NCI-H2227 (cell line): ENCODE data around the gene INPP4A.

Source experiments
- DNase-seq: peaks from one replicate; lab custom pipeline; 2025; ENCODE audit not compliant: unreplicated experiment; lab: John Stamatoyannopoulos, UW

Gene INPP4A

GRCh38 chr2:98558852-98559530 is 114.3 kb downstream of the INPP4A start:
- DNase-seq, result no peak

DNA sequence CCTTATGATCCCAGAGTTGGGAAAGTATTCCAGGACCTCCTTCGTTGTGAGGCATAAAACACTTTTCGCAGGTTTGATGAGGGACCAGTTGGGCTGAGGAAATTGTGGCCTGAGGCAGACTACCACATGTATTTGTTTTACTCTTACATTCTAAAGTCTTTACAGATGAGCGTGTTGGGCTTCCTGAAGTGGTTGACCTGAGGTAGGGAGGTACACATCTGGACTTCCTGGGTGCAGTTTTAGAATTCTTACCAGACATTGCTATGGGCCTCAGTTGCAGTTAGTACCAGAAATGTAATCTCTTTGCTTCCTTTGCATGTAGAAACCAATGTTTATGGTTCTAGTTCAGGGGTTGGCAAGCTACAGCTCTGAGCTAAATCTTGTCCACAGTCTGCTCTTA is 114.9 kb downstream of the INPP4A start:
- no peak for DNase-seq

- no peak for DNase-seq
Measured at GRCh38 chr2:98560256-98560771, 115.7 kb downstream of the INPP4A start.

GRCh38 chr2:98561018-98561417 is 116.4 kb downstream of the INPP4A start:
- no peak for DNase-seq

GRCh38 chr2:98561902-98562695 is 117.4 kb downstream of the INPP4A start:
- DNase-seq, result no peak

DNA sequence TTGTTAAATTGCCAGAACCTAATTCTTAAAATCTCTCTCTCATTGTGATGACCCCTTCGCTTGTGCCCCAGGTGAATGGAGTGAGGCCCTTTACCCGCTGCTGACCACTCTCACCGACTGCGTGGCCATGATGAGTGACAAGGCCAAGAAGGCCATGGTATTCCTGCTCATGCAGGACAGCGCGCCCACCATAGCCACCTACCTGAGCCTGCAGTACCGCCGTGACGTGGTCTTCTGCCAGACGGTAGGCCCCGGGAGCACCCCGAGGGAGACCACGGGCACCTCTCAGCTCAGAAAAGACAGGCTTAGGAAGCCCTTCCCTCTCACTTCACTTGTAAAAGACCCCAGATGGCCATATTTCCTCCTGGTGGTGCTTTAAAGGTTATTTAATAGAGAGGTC is 118.7 kb downstream of the INPP4A start:
- no peak for DNase-seq

DNA sequence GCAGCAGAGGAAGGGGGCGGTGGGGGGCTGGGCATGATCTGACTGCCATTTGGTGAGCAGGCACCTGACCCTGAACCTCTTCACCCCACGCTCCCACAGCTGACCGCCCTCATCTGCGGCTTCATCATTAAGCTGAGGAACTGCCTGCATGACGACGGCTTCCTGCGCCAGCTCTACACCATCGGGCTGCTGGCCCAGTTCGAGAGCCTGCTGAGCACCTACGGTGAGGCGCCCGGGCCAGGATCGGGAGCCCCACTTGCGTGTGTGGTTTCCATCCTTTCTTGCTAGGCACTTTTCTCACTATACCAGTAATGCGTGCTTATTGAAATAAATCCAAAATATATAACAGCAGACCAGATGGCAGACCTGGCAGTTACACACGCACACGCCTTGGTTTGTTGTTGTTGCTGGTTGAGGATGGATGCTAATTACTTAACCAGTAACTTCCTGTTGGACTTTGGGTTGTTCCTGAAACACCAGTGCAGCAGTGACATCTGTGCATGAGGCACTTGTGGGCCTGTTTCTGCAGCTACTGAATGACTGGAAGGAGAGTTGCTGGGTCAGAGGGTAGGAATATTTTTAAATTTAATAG is 120.0 kb downstream of the INPP4A start:
- DNase-seq, result no peak

- DNase-seq, result no peak
Measured at GRCh38 chr2:98565286-98565860, 120.7 kb downstream of the INPP4A start.

- no peak for DNase-seq
Measured at GRCh38 chr2:98565941-98566340, 121.3 kb downstream of the INPP4A start.

DNA sequence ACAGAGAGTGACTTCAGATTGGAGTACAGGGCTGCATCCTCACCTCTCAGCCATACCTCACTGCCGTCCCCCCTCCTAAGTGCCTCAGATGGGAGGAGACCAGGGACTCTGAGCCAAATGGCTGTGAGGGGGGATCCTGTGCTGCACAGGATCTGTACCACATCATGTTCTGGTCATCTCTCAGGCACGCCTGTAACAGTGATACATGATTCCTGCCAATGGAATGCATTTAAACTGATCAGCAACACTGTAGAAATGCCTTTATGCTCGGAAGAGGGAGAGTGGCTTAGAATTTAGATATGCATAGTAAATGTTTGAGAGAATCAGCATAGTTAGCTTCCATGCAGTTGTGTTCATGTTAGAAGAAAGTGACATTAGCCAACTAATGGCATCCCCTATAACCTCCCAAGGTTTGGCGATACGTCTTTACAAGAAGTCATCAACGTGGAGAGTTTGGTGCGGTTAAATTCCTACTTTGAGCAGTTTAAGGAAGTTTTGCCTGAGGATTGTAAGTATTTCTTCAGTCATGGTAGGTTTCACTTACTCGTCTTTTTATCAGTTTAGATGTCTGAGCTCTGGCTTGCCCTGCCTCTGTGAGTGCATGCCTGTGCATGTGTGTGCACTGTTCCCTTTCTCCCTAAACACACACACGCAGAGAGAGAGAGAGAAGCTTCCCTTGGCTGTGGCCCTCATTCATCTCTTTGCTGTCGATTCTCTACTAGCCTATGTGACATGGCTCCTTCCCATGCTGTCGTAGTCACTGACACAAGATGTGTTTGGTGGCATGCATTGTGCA is 123.7 kb downstream of the INPP4A start:
- no peak for DNase-seq

- peak; percentile 40 for DNase-seq
Measured at GRCh38 chr2:98569197-98569793, 124.6 kb downstream of the INPP4A start.

GRCh38 chr2:98569915-98570314 is 125.3 kb downstream of the INPP4A start:
- DNase-seq, result no peak

- no peak for DNase-seq
Measured at GRCh38 chr2:98570356-98570755, 125.7 kb downstream of the INPP4A start.

DNA sequence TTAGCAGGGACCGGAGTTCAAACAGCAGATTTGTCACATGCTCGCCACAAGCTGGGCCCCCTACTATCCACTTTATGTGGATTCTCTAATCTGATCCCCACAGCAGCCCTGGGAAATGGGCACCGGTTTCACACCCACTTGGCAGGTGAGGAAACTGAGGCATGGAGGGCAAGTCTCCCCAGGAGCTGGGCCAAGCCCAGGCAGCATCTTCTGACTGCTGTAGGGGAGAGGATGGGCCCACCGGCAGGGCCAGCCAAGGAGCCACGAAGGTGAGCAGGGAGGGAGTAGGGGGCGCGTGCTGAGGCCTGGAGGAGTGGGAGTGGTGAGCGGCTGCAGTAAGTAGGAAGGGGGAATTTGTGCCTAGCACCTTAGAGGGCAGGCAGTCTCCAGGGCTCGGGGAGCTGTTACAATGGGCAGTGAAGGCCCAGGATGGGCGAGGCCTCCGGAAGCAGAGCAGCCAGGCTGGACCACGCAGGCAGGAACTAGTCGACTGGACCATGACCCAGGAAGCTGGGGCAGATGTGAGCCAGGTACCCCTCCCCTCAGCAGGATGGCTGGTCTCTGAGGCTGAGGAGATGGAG is 126.6 kb downstream of the INPP4A start:
- no peak for DNase-seq

- no peak for DNase-seq
Measured at GRCh38 chr2:98571796-98572195, 127.1 kb downstream of the INPP4A start.

DNA sequence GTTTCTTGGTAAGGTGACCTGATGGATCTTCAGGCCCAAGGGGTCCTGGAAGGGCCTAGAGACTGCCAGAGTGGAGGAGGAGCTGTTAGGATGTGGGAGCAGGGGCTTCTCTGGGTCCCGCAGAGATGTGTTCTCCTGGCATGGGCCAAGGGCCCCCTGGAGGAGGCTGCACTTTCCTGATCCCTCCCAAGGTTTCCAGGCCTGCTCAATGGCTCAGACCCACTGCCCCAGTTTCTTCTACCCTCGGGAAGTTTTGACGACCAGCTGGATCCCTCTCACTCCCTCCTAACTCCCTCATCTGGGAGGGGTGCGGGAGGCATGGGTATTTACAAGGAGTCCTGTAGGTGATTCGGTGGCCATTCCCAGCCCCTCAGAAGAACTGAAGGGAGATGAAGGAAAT is 127.6 kb downstream of the INPP4A start:
- no peak for DNase-seq

- no peak for DNase-seq
Measured at GRCh38 chr2:98572676-98573075, 128.0 kb downstream of the INPP4A start.

DNA sequence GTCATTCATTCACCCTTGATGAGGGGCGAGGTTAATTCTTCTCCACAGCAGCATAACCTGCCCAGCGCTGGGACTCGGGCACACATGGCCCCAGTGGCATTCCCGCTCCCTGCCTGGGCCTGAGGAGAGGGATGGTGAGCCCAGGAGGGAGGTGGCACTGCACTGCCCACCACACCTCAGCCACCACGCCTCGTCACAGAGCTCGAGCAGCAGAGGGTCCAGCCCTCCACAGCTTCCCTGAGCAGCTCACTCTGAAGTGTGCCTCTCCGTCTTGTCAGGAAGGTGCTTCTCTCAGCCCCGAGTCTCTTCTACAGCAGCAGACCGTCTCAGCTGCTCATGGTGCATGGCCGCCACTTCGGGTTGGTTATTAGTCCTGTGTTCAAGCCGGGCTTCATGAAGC is 128.8 kb downstream of the INPP4A start:
- no peak for DNase-seq

- DNase-seq, result no peak
Measured at GRCh38 chr2:98576666-98577312, 132.1 kb downstream of the INPP4A start.

DNA sequence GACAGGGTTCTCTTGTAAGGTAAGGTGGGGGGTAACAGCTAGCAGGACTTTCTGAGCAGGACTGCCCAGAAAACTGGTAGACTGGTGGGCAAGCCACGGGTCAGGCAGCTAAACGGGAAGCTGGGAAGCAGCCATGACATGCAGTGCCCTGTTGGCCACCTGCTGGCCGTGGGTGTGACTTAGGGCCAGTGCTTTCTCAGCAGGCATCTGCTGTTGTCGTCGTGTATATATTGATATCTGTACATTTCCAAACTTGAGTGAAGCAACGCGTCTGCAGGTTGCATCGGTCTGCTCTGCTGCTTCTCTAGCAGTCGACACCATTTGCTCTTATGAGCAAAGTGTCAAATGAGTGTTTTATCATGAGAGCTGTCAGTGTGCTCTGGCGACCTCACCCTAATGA is 132.7 kb downstream of the INPP4A start:
- no peak for DNase-seq
